ENCODE measurements around the gene DST.
"Not testable (repeated sequence)": the region's sequence is repeated elsewhere in the genome, so short reads cannot be mapped to it uniquely, and the experiment has no call there.

The DST gene

DNA sequence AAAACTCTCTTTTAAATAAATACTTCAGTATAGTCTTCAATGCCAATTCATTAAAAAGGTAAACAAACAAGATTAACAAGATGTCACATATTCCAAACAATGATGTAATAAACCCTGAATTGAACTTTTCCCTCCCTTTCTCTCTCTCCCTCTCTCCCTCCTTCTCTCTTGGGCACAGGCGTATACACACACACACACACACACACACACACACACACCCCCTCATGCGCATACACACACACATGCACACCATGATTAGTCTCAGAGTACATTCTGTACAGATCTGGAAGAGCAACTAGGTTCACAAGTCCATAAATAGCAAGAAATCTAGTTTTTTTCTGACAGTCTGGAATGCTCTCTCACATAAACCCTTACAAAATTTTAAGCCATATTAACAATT lies 128.3 kb downstream of the DST start:
- DNase-seq, result no peak

DNA sequence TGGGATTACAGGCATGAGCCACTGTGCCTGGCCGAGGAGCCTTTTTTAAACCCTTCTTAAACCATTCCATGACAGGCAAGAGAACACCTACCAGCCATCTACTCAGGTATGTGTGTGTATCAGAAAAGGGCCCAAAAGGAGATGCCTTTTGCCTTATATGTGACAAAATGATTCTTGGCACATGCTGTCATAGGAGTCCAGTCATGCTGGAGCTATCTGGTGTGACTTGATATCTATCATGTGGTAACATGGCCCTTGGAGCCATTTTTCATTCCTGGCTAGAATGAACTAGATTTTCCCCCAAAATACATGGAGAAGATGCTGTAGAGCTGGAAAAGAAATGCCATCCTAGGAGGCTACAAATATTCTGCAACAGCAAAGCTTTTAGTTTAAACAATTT lies 129.1 kb downstream of the DST start:
- no peak for DNase-seq

DNA sequence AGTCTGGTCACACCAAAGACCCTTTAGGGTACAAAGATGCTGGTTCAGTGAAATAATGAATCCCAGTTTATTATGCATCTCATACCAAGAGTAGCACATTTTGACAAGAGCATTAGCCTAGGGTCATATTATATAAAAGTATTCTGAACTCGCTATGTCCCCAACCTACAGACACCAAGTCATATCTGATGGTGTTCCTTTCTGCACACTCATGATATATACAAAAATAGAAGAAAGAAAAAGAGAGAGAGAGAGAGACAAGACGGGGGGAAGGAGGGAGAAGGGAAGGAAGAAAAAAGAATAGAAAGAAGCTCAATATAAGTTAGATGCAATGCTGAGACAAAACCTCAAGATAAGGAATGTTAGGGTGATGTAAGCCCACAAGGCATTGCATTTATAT lies 131.1 kb downstream of the DST start:
- DNase-seq, result no peak

DNA sequence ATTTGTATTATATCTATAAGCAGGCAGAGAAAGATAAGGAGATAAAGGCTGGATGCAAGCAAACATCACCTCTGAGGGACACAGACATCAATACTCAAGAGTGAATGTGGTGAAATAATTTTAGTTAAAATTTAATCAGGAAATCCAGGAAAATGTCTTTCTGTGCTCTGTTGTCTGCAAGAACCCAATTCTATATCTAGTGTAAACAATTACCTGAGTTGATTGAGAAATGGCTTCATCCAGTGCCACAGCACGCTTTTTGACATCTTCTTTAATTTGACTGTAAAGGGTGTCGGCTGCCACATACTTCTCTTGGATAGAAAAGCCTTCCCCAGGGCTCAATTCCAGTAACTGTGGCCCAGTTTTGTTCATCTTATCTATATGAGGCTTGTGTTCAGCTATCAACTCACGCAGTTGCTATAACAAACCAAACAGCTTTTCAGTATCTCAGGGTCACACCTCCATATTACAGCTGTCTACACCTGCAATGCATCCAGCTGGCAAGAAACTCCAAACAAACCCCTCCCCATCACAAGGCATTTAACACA lies 131.6 kb downstream of the DST start:
- no peak for DNase-seq

DNA sequence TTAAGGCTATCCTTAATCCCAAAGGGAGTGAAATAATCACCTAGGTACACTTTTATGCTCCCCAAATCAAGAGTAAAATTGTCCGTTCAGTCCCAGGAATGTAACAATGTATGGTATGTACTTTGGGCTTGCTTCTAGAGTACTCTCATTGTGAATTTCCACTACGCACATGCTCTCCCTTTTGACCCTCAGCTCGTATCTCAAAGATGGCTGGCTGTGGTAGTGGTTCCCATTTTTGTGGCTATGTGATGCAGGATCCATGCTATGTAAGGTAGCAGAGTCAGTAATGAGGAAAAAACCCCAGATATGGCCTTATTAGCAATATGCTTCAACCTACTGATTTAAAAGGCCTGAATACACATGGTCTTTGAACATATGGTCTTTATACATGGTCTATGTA lies 133.7 kb downstream of the DST start:
- DNase-seq, result no peak

DNA sequence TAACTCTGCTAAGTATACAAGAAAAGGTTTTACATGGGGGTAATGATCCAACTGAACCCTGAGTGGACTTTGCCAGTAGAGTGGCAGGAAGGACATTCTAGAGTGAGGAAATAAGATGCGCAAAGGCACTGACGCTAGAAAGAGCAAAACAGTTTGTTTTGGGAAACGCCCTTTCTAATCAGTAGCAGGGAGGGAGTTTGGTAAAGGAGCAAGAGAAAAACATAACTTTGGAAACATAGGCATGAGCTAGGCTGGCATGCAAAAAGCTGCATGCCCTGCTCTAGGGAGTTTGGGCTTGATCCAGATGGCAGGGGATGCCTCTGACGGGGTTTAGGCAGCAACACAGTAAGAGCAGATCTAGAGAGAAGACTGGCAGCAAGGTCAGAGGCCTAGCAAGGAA lies 135.2 kb downstream of the DST start:
- DNase-seq, result no peak

DNA sequence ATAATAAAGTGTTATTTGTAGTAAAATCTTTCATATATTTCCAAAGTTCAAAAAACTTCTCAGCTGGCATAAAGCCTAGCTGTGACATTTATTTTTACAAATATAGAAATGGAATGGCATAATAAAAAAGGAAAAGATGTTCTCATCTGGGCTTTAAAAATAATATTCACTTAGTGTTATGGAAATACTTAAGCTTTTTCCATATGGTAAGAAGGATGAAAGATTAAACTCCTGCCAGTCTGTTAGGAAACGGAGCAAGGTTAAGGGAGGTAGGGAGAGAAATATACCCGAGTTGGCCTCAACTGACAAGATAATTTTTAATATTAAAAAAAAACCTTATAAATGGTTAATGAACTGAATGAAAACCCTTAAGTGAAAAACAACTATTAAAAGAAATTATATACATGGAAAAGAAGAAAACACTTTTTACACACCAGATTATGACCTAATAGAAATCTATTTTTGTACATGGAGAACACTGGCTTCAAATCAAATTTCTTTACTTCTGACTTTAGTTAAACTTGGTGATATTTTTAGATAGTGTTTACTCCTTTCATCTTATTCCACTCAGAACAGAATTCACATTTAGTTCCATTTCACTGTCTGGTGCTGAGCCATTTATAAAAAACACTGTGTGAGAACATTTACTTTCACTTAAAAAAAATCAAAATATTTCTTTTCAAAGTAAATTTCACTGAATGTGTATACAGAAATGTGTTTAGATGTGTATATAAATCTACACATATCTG lies 137.0 kb downstream of the DST start:
- DNase-seq, result no peak

DNA sequence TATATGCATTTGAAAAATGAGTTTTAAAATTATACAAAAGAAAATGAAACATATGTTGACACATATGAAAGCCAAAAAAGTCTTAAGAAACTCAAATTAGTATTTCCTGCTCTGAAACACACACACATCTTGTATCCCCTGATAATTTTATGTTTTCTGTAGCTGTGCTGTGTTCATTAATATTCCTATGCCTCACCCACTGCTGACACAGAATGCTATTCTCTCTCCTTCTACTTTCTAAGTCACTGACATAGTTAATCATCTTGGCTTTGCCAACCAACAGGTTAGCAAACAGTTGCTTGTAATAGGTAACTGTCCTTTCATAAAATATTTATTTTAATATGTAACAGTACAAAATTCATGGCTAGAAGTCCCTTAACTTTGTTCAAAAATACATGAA lies 140.7 kb downstream of the DST start:
- no peak for DNase-seq

DNA sequence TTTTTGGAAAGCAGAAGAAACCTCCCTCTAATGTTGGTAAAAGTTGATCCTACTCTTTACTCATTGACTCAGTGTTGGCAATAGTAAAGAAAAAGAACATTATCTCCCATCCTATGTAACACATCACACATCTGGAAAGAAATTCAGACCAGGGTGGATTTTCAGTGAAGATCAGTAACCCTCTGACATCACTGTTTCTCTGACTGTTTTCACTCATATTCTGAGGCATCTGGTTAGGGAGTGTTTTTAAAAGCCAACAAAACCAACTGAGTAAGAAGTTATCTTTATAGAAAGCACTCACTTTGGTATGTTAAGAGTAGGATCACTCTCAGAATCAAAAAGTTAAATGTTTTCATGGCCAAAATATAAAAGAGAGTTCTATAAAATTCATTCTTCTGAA lies 143.6 kb downstream of the DST start:
- no peak for DNase-seq

DNA sequence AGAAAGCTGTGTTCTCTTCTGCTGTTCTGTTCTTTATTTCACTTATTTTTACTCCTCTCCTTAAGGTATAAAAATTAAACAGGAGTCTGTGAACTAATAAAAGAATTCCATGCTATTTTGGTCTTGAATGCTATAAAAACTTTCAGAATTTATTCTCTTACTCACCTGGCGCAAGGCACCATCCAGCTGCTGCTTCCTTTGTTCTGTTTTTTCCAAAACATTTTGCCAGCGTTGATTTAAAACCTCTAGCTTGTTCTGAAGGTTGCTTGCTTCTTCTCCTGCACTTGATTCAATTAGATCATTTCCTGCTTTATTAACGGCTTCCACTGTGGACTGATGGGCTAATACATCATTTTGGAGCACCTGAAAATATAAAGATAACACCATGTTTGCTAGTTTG lies 145.0 kb downstream of the DST start:
- DNase-seq, result no peak

DNA sequence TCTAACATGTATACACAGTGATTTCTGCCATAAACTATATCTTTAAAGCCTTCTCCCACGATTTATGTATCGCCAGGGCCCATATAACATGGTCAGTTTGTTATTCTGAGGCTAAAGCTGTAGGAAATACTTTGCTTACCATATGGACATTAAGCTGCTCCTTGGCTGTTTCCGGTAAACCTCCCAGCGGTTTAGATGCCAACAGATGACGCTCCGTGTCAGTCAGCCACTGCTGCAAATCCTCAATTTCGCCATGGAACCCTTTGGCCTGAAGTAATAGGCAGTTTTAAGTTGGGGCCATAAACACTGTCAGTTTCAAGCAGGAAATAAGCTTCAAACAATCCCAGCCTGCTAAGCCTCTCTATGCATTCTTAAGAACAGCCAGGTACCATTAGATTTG lies 145.4 kb downstream of the DST start:
- no peak for DNase-seq

DNA sequence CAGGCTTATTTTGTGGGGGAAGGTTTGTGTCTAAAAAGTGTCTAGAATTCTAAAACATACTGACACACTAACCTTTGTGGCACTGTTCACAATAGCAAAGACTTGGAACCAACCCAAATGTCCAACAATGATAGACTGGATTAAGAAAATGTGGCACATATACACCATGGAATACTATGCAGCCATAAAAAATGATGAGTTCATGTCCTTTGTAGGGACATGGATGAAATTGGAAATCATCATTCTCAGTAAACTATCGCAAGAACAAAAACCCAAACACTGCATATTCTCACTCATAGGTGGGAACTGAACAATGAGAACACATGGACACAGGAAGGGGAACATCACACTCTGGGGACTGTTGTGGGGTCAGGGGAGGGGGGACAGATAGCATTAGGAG lies 146.0 kb downstream of the DST start:
- DNase-seq, result not testable (repeated sequence)

DNA sequence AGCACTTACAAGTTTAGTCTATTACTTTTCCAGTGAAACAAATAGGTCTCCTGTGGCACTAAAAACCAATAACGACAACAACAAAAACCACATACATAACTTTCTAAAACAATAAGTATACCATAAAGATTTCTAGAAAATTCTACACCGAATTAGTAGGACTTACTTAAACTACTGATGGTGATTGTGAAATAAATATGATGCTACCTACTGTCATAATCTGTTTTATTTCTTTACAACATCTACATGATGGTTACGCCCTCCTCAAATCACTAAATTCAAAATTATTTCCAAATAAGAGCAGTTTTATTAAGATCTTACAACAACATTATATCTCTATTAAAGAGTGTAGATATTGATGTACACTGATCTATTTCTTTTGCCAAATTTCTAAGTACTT lies 147.0 kb downstream of the DST start:
- DNase-seq, result no peak

DNA sequence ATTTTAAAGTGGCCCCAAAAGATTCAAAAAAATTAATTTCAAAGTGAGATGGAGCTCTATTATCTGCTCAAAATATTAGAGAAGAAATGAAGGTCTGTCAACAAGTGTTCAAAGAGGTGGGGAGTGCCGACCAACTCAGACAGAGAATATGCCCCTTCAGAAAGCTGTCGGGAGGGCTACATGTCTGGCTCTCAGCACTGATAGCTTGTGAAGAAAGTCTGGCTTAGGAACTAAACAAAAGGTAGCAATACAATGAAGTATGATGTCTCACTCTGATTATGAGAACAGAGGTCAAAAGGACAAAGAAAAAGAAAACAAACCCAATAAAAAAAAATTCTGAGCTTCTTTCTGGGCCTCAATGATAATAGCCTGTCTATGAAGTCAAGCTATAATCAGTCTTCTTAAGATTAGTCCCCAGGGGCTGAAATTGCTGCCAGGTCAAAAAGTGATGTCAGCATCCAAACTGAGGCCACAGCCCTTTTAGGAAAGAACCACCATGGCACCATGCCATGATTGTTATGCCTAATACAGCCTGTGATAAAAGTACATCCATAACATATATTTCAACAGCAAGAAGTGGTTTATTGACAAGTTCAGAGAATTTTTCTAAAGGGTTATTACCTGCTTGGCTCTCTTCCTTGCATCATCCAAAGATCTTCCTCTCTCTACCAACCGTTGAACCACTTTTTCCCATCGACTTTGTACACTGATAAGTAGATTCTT lies 150.9 kb downstream of the DST start:
- no peak for DNase-seq

DNA sequence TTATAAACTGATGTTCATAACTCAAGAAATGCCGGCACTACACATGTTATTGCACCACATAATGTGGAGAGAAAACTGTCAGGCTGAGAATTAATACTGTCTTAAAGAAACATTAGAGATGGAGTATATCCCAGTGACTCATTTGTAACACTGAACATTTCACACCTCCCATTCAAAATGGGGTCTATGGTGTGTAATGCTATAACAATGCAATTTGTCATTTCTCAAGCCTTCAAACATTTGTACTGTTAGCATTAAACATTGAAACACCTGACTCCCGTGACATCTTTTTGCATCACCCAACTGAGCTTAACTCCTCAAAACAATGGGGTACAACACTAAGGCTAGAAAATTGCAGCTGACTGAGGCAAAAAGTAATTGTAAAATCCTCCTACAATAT lies 151.7 kb downstream of the DST start:
- DNase-seq, result no peak

DNA sequence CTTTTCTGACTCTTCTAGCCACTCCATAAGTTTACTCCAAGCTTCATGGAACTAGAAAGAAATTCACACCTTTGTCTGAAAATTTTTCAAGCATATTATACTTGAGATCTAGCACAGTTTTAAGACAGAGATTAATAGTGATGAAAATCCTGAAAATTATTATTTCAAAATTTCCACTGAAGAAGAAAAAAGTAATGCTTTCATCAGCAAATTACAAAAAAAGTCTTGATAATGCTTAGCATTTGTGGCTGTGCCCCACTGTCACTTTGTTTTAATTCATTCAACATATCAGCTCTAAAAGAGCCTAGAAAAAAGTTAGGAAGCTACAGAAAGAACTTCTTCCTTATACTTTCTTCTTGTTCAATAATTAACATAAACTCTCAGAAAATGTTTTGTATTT lies 153.1 kb downstream of the DST start:
- no peak for DNase-seq

DNA sequence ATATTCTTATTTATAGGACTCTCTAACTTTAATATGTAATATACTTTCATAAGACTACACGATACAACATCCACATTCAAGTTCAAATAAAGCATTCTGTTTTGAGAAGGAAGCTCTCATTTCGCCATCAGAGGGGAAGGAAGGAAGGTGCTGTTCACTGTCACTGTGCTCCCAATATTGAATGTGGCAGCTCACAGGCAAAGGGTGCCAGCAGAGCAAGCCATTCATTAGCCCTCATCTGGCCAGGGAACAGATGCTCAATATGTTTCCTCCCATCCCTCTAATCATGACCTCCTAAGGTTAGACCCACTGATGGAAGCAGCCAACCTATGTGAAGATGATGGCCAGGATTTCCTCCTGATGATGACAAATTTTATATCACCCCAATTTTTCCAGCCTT lies 154.4 kb downstream of the DST start:
- no peak for DNase-seq

DNA sequence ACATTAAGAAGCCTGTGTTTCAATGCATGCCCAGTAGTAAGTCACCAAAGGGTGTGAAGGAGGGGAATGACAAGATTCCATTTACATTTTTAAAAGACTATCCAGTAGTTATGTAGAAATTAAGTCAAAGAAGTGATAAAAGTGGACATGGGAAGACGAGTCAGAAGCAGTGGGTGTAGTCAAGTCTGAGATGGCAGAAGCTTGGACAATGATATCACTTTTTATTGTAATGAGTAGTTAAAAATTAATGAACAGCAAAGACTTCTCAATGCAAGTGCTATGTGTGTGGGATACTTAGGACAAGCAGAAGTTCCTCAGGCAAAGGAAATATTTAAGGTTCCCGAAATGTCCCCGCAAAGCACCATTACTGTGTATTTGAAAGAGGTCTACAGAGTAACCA lies 156.0 kb downstream of the DST start:
- no peak for DNase-seq

DNA sequence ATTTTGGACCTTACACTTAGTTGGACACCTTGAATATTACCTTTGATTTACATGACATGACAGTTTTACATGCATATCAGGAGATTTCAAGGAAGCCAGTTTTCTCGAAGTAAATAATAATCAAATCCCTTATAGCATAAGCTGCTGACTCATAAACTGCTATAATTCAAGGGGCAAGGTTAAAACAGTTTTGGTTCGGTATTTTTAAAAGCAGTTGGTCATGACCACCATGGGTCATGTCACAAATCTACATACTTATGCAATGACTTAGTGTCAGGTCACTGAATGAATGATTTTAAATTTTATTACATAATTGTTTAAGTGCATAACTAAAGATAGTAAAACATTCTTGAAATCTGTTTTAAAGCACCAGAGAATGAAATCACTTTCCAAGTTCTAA lies 158.0 kb downstream of the DST start:
- DNase-seq, result no peak

DNA sequence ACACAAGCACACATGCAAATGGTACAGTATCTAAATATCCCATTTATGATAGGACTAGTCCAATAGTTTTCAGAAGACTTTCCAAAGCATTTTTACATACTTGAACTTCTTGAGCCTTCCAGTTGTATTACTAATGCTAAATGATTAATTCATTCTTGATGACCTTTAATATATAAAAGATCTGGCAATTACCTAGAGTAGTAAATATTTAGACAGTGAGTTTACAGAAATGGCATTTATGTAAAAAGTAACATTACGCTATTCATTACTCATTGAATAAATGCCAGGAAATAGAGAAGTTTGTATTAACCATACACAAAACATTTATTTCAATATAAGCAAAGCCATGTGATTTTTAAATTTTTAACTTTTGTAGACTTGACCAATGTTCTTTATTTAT lies 158.8 kb downstream of the DST start:
- DNase-seq, result no peak

DNA sequence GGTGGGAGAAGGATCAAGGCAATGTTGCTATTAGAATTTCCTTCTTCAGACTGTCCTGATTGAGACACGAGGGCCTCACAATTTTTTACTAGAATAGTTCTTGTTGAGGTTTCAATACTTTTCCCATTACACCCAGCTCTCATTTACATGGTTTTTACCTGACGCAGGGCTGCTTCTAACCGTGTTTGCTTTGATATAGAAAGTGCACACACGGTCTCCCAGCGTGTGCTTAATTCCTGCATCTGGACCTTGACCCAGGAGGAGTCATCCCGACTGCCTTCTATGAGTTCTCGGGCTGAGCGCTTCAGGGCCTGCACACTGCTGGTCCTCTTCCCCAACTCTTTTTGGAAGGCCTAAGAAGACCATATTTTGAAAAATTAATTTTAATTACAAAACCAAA lies 160.2 kb downstream of the DST start:
- DNase-seq, result no peak

DNA sequence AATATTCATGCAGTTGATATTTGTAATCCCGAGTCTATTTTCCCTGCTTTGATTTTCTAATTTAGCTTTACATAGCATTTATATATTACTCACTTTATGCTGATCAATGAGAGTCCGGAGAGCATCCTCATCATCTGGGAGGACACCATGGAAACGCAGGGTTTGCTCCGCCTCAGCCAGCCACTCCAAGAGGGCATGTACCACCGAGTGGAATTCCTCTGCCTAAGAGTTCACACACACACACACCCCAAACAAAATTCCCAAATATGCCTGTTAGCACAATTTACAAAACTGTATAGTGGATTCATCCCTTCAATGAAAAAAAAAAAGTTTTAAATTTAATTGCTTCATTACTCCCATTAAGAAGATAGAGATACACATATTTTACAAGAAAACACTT lies 160.7 kb downstream of the DST start:
- no peak for DNase-seq

DNA sequence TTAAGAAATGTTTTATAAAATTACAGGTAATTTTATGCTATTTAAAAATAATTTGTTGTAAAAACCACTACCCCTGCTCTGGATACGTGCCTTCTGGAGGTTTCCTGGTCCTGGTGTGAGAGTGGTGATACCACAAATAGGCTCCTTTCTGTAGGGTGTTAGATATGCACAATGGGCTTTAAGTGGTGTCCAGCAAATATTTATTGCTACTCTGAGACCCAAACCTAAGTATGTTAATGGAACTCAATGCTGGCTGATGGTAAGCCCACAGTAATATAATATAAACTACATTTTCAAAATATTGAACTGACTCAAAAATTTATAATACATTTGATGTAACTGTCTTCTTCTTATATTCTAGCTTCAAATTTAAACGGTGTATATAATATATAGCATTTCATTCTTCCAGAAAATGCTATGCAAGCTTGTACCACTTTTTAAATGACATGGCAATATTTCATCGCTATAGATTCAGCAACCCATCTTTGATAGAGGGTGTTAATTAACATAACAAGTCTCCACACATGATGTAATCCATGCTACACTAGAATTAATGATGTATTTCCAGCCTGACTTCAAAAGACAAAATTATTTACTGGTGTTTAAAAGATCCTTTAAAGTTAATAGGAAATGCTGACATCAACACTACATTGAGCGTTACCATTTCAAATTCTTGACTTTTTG lies 161.9 kb downstream of the DST start:
- DNase-seq, result no peak

DNA sequence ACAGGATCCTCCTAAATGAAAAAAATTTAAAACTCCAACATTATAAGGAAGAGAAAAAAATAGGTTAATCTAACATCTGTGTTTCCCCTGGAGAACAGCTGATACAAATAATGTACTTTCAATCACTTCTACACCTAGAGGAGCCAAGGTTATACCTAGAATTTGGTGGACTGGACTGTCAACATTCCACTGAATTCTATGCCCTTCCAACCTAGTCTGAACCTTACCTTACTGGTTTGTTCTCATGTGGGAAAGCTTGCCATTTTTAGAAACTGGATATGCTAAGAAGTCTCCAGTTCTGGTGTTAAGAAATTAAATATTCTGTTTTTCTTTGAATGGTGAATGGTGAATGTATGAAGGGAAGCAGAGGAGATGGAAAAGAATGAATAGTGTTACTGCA lies 162.4 kb downstream of the DST start:
- no peak for DNase-seq

Measured in hippocampal formation (tissue), 2 donors.